GM10266 (cell line): ENCODE measurements around the gene TRIO.
"Not testable (repeated sequence)": the region's sequence is repeated elsewhere in the genome, so short reads cannot be mapped to it uniquely, and the experiment has no call there.

Experiments used
- DNase-seq: peaks from one replicate; pipeline ENCODE4 v3.0.0; 2012; ENCODE audit errors: extremely low spot score
- CTCF ChIP-seq: IDR thresholded peaks from 2 replicates; pipeline ENCODE4 v1.5.1; 2012; ENCODE audit warnings: mild to moderate bottlenecking, low read depth; ENCODE audit not compliant: control insufficient read depth, insufficient read depth; ENCODE audit errors: missing control alignments

Gene TRIO

GRCh38 chr5:14385019-14385418 is 241.9 kb downstream of the TRIO start:
- no peak for TF ChIP-seq CTCF

GRCh38 chr5:14386884-14387624 is 243.9 kb downstream of the TRIO start:
- no peak for TF ChIP-seq CTCF

More at GRCh38 chr5:14385019-14385418, 241.9 kb downstream of the TRIO start:
- no peak for DNase-seq

GRCh38 chr5:14388741-14389140 is 245.6 kb downstream of the TRIO start:
- no peak for DNase-seq
- no peak for TF ChIP-seq CTCF

More at GRCh38 chr5:14386884-14387624, 243.9 kb downstream of the TRIO start:
- no peak for DNase-seq

- DNase-seq: not testable (repeated sequence)
Observed at GRCh38 chr5:14392552-14392951, 249.4 kb downstream of the TRIO start.

GRCh38 chr5:14394365-14394764 is 251.2 kb downstream of the TRIO start:
- no peak for DNase-seq
- TF ChIP-seq CTCF: no peak

GRCh38 chr5:14395411-14395810 is 252.3 kb downstream of the TRIO start:
- no peak for DNase-seq
- TF ChIP-seq CTCF: no peak

GRCh38 chr5:14396066-14396465 is 252.9 kb downstream of the TRIO start:
- TF ChIP-seq CTCF: no peak
- no peak for DNase-seq

- no peak for TF ChIP-seq CTCF
- DNase-seq: no peak
Observed at GRCh38 chr5:14396737-14397136, 253.6 kb downstream of the TRIO start.
